HepG2 (cell line): Measurements from ENCODE around the gene FAAP20.

ENCODE experiments used
- HDAC6 ChIP-seq: fragments of 200-600 bp; sonication (generic); IDR thresholded peaks from 2 replicates; pipeline ENCODE4 v1.7.0; 2017; ENCODE audit warnings: mild to moderate bottlenecking, antibody characterized with exemption, low read length, low read depth
- HIVEP1 ChIP-seq: sonication (generic); formaldehyde crosslinking; IDR thresholded peaks from 2 replicates; pipeline ENCODE4 v1.4.0; 2020; ENCODE audit warnings: mild to moderate bottlenecking, missing genetic modification reagents
- MAFK ChIP-seq, 2 experiments: IDR thresholded peaks in 1 of 2; conservative IDR thresholded peaks in 1 of 2; 2 replicates each; pipeline ENCODE4 v1.6.1; 2011; ENCODE audit warnings: improper control_type of control experiment in 2 of 2, low read length in 2 of 2
- MXD1 ChIP-seq: sonication (generic); formaldehyde crosslinking; IDR thresholded peaks from 2 replicates; pipeline ENCODE4 v1.4.0; 2020; ENCODE audit warnings: mild to moderate bottlenecking, missing genetic modification reagents
- NFATC3 ChIP-seq: sonication (generic); formaldehyde crosslinking; IDR thresholded peaks from 2 replicates; pipeline ENCODE4 v1.5.1; 2020; ENCODE audit warnings: mild to moderate bottlenecking, missing genetic modification reagents
- POLR2A ChIP-seq, 2 experiments: IDR thresholded peaks; 2 replicates each; pipeline ENCODE4 v1.6.1; 2011; ENCODE audit warnings: low read depth in 2 of 2, low read length in 2 of 2, mild to moderate bottlenecking in 1 of 2, moderate library complexity in 1 of 2; ENCODE audit not compliant: insufficient read depth in 1 of 2
- POLR2AphosphoS5 ChIP-seq: IDR thresholded peaks from 2 replicates; pipeline ENCODE4 v1.6.1; 2012; ENCODE audit warnings: low read depth, low read length
- SRSF9 ChIP-seq: fragments of 200-400 bp; formaldehyde crosslinking; IDR thresholded peaks from 2 replicates; pipeline ENCODE4 v1.6.1; 2018; ENCODE audit warnings: borderline replicate concordance, mild to moderate bottlenecking, low read depth, low read length; ENCODE audit not compliant: insufficient read depth, poor library complexity, severe bottlenecking
- ZHX1 ChIP-seq: sonication (generic); formaldehyde crosslinking; IDR thresholded peaks from 2 replicates; pipeline ENCODE4 v1.8.1; 2022; ENCODE audit warnings: low read depth, mild to moderate bottlenecking, missing genetic modification reagents
- ZNF160 ChIP-seq: sonication (generic); formaldehyde crosslinking; IDR thresholded peaks from 2 replicates; pipeline ENCODE4 v1.8.0; 2022; ENCODE audit warnings: mild to moderate bottlenecking, inconsistent platforms, missing genetic modification reagents
- ZNF30 ChIP-seq: sonication (generic); formaldehyde crosslinking; IDR thresholded peaks from 2 replicates; pipeline ENCODE4 v1.5.0; 2020; ENCODE audit warnings: mild to moderate bottlenecking, missing genetic modification reagents
- ZNF772 ChIP-seq: sonication (generic); formaldehyde crosslinking; IDR thresholded peaks from 2 replicates; pipeline ENCODE4 v1.5.0; 2020; ENCODE audit warnings: mild to moderate bottlenecking, missing genetic modification reagents
- ZNF879 ChIP-seq: sonication (generic); formaldehyde crosslinking; IDR thresholded peaks from 2 replicates; pipeline ENCODE4 v1.8.1; 2023; ENCODE audit warnings: missing genetic modification reagents
- TF ChIP-seq, protein P1 (sequence below): sonication (generic); formaldehyde crosslinking; IDR thresholded peaks from 2 replicates; pipeline ENCODE4 v1.5.0; 2020; ENCODE audit warnings: mild to moderate bottlenecking, missing genetic modification reagents, moderate library complexity

DNA sequence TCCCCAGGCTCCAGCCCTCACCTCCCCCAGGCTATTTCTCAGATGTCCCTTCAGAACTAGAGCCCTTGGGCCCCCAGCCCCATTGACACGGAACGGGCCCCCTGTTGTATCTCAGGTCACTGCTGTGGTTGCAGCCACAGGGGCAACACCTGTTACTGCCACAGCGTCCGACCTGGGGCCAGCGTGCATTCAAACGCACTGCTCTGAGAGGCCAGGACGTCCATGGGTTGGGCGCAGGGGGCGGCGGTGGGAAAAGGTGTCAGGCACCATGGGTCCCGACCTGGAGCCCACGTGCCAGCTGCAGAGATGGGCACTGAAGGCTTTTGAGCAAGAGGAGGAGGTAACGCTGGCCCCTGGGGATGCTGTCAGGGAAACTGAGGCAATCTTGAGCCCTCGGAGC lies 13.3 kb downstream of the FAAP20 start:
- TF ChIP-seq, protein P1, sequence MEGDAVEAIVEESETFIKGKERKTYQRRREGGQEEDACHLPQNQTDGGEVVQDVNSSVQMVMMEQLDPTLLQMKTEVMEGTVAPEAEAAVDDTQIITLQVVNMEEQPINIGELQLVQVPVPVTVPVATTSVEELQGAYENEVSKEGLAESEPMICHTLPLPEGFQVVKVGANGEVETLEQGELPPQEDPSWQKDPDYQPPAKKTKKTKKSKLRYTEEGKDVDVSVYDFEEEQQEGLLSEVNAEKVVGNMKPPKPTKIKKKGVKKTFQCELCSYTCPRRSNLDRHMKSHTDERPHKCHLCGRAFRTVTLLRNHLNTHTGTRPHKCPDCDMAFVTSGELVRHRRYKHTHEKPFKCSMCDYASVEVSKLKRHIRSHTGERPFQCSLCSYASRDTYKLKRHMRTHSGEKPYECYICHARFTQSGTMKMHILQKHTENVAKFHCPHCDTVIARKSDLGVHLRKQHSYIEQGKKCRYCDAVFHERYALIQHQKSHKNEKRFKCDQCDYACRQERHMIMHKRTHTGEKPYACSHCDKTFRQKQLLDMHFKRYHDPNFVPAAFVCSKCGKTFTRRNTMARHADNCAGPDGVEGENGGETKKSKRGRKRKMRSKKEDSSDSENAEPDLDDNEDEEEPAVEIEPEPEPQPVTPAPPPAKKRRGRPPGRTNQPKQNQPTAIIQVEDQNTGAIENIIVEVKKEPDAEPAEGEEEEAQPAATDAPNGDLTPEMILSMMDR: no peak
- TF ChIP-seq ZNF772: no peak
- TF ChIP-seq HIVEP1: no peak
- no peak for TF ChIP-seq ZNF879 (CRISPR knock-in tag)
- TF ChIP-seq POLR2A (IDR thresholded peaks at IDR 0.05; ENCODE audit: insufficient read depth in 1 of 2, low read depth in 2 of 2, low read length in 2 of 2): no peak
- no peak for TF ChIP-seq SRSF9
- TF ChIP-seq ZNF30 (CRISPR knock-in tag): no peak
- no peak for TF ChIP-seq NFATC3 (CRISPR knock-in tag)
- TF ChIP-seq MXD1 (CRISPR knock-in tag): no peak
- TF ChIP-seq POLR2AphosphoS5: no peak
- TF ChIP-seq MAFK (conservative IDR thresholded peaks at IDR 0.05 in 1 of 2, IDR thresholded peaks at IDR 0.05 in 1 of 2; ENCODE audit: low read length in 2 of 2): no peak
- TF ChIP-seq HDAC6: no peak
- TF ChIP-seq ZHX1 (CRISPR knock-in tag): no peak
- no peak for TF ChIP-seq ZNF160
